Activated T-cell treated with anti-CD3 and anti-CD28 coated beads for 48 hours (primary cell): Measurements from ENCODE around the gene ARL2.
"Not testable (repeated sequence)": the region's sequence is repeated elsewhere in the genome, so short reads cannot be mapped to it uniquely, and the experiment has no call there.

Source experiments
- DNase-seq: peaks from one replicate; pipeline ENCODE4 v3.0.0-alpha.2; 2020; ENCODE audit warnings: low read depth

The ARL2 gene

DNA sequence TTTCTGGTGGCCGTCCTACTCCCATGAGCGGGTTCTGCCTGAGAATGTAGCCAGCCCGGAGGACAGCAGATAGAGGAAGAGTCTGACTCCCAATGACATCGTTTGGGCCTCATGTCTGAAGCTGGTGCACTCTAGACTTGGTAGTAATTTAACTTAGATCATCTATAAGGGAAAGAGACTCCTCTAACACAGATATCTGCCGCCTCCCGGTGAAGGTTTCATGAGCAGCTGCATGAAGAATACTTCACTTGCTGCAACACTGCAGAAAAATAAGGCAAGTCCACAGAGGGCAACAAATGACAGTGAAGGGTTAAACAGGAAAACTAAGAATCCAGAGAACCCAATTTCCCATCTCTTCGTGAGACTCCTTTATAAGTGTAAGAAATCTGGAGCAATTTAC is 5.9 kb upstream of the ARL2 start:
- no peak for DNase-seq

DNA sequence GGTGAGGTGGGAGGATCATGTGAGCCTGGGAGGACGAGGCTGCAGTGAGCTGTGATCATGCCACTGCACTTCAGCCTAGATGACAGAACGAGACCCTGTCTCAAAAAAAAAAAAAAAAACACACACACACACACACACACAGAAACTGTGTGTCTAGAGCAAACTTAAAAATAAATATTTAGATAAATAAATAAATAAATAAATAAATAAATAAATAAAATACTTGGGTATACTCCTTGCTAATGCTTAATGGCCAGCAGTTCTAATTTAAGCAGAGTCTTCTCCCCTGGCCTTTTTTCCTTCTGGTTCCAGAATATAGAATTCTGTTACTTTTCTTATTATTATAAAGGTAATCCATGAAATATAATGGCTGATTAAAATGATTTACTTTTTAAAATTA is 5.1 kb upstream of the ARL2 start:
- DNase-seq = no peak

DNA sequence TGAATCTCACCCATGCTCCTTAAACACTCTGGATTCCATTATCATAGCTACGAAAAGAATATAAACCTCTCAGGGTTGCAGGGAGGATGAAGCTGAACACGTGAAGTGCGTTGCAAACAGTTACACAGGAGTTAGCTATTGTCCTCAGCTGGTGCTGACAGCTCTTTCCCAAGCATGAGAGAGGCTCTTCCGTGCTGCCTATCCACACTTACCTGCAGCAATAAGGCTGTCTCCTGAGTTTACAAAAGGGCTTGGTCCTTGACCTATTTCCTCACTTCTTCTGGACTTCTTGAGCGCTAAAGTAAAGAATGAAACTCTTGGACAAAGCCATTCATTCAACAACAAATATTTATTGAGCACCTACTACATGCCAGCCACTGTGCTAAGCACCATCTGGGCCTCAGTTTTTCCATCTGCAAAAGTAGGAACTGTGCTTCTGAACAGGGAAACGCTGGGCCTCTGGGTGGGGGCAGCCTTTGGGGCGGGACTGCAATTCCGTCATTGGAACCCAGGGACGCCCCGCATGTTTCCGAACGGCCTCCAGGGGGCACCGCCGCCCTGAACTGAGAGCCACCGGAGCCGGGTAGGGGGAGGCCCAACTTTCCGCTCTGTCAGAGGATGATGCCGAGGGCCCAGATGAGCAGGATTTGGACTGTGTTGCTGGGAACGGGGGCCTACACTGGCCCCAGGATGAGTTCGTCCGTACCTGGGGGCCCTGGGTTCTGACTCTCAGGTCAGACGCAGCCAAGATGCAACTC is 651 bp upstream of the ARL2 start:
- DNase-seq = peak; percentile 88

DNA sequence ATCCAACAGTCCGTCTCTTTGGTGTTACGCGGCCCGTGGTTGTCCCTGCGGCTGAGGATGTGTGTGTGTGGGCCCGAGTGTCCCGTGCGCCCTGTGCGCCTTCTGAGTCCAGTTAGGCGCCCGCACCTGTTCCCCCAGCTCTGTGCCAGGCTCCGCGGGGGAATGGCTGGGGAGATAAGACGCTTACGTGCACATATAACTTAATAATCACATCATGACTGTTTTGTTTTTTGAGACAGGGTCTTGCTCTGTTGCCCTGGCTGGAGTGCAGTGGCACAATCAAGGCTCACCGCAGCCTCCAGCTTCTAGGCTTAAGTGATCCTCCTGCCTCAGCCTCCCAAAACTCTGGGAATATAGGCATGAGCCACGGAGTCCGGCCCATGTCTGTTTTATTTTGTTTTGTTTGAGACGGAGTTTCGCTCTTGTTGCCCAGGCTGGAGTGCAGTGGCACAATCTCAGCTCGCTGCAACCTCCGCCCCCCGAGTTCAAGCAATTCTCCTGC is 817 bp downstream of the ARL2 start:
- DNase-seq = no peak

DNA sequence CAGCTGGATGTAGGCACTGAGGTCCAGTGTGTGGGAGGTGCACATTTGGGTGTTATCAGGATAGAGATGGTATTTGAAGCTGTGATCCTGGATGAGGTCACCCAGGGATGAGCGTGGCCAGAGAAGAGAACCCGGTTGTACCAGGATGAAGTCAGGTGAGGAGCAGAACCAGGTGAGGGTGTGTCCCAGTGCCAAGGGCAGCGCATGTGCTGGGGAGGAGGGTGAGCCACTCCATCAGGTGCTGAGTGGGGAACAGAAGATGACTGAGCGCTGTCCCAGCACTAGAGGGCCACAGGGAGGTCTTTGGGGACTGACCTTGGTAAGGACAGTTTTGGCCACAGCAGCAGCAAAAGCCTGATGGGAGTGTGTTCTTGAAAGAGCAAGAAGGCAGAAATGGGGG is 2.7 kb downstream of the ARL2 start:
- DNase-seq = no peak

DNA sequence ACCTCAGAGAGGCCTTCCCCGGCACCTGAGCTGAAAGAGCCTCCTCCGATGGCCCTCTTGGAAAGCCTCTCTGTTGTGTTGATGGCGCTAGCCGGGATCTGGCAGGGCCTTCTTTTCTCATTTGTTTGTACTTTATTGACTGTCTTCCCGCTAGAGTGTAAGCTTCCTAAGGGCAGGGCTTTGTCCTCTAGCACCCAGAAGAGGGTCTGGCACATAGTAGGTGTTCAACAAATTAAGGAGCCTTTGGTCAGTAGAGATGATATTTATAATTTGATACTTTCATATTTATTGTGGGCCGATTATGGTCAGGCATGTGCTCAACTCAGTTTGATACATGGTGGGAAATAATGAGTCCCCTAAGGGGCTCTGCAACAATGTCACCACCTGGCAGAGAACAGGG is 4.0 kb downstream of the ARL2 start:
- DNase-seq = no peak

DNA sequence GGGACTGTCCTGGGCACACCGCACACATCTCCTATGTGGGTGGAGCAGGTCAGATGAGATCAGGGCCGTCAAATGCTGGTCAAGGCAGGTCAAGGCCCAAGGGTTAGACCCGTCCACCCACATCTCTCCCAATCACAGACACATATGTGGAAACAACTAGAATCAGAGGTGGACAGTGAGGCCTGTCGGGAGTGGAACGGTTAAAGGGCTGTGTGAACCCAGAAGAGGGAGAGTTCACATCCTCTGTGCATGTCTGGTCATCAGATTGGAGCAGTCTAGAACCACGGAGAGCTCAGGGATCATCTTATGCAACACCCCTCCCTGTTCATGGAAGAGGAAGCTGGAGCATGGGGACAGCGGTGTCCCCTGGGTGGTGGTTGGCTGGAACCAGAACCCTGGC is 5.9 kb downstream of the ARL2 start:
- no peak for DNase-seq

DNA sequence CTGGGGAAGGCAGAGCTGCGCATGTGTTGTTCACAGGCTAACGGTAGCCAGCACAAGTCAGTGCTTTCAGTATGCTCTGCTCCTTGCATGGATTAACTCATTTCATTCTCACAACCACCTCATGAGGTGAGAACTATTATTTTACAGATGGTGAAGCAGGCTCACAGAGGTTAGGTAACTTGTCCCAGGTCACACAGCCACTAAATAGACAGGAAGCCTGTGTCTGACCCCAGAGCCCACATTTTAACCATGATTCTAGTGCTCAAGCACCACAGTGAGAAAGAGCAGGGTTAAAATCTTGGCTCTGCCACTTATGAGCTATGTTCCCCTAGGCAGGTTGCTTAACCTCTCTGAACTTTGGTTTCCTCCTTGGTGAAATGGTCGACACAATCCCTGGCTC is 7.0 kb downstream of the ARL2 start:
- no peak for DNase-seq

DNA sequence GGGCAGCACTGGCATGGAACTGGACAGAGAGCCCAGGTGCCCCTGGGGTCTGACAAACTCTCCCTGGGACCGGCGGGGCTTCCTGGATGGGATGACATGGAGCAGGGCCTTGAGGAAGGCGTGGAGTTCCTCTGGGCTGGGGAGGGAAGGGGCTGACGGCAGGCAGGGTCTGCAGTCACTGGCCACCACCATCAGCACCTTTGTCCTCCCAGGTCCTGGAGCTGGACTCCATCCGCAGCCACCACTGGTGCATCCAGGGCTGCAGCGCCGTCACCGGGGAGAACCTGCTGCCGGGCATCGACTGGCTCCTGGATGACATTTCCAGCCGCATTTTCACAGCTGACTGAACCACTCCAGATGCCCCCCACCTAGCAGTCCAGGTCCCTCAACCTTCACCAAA is 7.5 kb downstream of the ARL2 start:
- DNase-seq = no peak

DNA sequence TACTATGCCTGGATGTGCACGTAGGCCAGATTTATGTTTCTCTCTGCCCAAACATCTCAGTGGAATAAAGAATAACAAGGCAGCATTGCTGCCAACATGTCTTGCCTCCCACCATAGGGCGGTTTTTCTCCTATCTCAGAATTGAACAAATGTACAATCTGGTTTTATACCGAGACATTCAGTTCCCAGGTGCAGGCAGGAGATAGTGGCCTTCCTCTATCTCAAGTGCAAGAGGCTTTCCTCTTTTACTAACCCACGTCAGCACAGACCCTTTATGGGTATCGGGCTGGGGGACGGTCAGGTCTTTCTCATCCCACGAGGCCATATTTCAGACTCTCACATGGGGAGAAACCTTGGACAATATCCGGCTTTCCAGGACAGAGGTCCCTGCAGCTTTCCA is 9.5 kb downstream of the ARL2 start:
- not testable (repeated sequence) for DNase-seq

DNA sequence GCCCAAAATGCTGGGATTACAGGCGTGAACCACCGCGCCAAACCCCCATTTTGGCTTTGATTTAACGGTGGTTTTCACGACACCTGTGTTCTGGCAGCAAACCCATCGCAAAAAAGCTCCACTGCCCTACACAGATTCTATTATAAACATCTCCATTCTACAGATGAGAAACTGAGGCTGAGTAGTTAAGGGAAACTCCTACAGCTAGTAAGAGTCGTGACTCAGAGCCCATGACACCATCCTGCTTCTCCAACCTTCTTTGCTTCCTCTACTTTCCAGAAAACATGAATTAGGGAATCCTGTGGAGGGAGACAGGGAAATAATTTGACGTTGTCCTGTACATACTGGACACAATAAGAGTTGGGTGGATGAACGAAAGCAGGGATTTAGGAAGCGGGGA is 12.8 kb downstream of the ARL2 start:
- DNase-seq = no peak

DNA sequence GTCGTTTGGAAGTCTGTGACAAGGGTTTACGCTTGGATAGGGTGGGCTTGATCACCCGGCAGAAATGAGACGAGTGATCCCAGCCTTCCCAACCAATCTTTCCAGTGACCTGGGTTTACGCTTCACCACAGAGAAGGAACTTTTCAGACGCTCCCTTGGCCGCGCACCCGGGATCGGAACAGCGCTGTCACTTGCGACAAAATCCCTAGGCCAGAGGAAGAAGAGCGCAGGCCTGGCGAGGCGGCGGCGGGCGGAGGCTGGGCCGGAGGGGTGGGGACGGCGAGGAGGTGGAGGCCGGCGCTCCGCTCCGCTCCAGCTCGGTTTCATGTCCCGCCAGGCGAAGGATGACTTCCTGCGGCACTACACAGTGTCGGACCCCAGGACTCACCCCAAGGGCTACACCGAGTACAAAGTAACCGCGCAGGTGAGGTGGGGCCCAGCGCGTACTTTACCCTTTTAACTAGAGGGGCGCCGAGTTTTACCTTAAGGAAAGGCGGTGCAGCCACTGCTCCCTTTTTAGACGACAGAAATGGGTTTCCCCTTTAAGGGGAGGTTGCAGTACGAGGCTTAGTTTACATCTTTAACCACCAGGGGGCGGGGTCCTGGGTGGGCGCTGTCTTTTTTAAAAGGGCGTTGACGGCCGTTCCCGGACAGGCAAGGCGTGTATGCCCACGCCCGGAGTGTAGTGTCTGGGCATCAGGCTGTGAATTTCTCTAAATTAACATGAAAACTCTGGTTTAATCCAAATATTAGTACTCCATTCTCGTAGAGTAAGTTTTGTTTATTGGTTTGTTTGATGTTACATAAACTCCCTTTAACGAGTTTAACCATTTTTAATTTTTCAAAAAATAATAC is 13.5 kb downstream of the ARL2 start, which contains the start of gene SNX15:
SNX15 (plus strand) TSS at position 227 of the 855 bp plus-strand sequence; CDS start at position 326, 99 bp downstream.
- DNase-seq = peak; percentile 85

DNA sequence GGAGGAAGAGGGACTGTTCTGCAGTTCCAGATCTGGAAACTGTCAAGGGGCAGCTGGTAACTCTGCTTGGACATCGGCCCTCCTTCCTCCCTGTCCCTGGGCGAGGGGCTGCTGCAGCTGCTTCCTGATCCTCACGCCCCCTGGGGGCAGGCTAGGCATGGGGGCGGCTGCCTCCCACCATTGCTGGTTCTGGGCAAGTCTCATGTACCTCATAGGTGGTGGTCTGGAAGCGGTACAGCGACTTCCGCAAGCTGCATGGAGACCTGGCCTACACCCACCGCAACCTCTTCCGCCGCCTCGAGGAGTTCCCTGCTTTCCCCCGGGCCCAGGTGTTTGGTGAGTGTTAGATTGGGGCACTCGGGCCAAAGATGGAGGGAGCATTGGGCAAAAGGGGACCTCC is 18.3 kb downstream of the ARL2 start:
- DNase-seq = no peak

DNA sequence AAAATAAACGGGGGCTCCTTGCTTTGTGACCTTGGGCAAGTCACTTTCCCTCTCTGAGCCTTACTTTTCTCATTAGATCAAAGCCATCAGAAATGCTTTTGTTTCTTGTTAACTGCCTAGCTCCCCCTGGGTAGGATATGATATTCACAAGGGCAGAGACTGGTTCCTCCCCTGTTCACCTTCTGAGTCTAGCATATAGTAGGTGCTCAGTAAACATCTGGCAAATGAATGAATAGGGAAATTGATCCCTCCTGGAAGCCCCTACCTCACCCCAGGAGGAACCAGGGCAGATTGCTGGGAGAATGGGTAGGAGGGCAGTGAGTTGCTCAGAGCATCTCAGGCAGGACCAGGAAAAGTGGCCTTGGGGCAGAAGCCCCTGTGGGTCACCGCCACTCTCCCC is 20.5 kb downstream of the ARL2 start:
- DNase-seq = no peak

DNA sequence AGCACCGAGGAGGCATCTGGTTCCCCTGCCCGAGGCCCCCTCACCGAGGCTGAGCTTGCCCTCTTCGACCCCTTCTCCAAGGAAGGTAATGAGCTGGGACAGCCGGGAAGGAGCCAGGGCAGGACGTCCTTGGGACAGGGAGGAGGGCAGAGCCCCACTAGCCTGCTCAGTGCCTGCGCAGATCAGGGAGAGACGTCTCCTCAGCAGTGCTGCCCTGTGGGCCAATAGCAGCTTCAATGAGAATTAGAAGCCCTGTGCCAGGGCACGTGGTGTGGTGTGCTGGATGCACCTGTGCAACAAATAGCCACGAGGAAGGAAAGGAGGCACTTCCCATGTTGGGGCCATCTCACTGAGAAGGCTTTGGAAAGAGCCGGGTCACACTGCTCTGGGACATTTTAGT is 21.6 kb downstream of the ARL2 start:
- DNase-seq = no peak

DNA sequence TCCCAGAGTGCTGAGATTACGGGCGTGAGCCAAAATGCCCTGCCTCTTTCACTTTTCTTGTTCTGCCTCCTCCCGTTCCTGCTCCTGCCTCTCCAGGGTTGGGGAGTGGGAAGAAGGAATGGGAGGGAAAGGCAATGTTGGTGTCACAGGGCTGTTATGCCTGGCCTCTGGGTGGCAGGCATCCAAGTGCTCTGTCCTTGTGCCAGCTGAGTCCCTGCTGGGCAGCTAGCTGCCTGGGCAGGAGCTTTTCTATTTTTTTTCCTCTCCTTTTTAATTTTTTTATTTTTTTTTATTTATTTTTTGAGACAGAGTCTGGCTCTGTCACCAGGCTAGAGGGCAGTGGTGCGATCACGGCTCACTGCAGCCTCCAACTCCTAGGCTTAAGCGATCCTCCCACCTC is 23.0 kb downstream of the ARL2 start:
- DNase-seq = no peak

DNA sequence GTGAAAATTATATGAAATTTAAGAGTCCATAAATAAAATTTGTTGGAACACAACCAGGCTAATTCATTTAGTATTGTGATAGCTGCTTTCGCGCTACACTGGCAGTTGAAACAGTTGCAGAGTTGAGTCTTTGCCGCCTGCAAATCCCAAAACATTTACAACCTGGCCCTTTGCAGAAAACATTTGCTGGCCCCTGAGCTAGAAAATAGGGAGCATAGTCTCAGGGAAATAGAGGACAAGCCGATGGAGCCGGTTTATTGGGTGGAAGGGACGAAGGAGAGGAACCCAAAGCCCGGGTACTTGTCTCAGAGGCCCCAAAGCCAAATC is 26.5 kb downstream of the ARL2 start:
- no peak for DNase-seq

DNA sequence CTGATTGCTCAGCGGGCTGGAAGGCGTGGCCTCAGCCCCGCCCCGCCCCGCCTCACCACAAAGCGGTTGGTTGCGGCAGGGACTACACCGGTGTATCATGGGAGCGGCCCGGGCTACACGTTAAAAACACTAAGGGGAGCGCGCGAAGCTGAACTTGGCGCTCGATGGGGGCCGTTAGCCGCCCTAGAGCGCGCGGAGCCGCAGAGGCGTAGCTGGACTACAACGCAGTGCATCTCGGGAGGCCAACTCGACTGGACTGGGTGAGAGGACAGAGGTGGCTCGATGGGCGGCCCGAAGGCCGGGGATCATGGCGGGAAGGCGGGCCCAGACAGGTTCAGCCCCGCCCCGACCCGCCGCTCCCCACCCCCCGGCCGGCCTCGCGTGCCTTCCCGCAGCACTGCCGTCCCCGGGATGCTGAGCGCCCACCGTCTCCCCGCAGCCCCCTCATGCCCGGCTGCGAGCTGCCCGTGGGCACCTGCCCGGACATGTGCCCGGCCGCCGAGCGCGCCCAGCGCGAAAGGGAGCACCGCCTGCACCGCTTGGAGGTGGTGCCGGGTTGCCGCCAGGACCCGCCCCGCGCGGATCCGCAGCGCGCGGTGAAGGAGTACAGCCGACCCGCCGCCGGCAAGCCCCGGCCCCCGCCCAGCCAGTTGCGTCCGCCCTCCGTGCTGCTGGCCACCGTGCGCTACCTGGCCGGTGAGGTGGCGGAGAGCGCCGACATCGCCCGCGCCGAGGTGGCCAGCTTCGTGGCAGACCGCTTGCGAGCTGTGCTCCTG is 27.1 kb downstream of the ARL2 start, which contains the start of gene SAC3D1:
SAC3D1 (plus strand) TSS at position 364 of the 776 bp plus-strand sequence; CDS start at position 447, 83 bp downstream.
- peak; percentile 89 for DNase-seq

DNA sequence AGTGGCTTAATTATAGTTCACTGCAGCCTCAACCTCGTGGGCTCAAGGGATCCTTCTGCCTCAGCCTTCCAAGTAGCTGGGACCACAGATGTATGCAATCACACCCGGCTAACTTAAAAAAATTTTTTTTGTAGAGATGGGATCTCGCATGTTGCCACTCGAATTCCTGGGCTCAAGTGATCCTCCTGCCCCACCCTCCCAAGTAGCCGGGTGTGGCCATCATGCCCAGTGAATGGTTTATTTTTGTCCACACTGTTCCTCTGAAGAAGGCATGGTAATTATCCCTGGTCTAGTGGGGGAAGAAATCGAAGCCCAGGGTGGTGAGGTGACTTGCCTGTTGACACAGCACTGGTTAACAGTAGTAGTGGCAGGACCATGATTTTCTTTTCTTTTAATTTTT is 28.9 kb downstream of the ARL2 start:
- DNase-seq = no peak

DNA sequence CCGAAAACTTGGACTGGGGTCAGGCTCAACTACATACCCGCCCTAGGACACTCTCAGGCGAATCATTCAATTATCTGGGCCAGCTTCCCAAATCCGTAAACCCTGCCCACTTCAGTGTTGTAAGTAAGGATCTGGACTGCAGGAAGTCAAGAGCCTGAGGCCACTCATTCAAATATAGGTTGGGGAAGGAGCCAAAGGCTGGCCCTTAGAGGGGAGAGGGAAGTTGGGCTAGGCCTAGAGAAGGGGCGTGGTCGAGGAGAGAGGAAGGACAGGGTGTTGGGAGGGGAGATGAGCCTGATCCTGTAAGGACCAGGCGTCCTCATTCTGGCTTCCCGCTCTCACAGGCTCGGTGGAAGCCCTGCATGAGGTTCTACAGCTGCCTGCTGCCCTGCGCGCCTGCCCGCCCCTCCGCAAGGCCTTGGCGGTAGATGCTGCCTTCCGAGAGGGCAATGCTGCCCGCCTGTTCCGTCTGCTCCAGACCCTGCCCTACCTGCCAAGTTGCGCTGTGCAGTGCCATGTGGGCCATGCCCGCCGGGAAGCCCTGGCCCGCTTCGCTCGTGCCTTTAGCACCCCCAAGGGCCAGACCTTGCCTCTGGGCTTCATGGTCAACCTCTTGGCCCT is 30.0 kb downstream of the ARL2 start:
- DNase-seq = no peak

DNA sequence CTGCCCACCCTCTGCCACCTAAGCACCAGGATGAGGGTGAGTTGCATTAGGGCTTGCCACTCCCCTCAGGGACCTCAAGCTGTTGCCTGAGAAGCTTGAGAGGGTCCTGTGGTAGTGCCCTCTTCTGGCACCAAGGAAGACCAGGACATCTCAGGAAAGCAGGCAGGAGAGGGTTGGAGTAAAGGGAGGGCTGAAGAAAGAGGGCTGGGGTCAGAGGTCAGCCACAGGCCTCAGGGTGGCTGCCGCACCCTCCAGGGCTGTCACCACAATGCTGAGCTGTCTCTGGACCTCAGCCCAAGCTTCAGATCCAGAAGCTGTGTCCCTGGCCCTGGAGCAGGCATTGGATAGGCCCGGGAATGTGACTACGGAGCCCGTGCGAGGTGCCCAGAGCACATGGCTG is 31.1 kb downstream of the ARL2 start:
- no peak for DNase-seq

DNA sequence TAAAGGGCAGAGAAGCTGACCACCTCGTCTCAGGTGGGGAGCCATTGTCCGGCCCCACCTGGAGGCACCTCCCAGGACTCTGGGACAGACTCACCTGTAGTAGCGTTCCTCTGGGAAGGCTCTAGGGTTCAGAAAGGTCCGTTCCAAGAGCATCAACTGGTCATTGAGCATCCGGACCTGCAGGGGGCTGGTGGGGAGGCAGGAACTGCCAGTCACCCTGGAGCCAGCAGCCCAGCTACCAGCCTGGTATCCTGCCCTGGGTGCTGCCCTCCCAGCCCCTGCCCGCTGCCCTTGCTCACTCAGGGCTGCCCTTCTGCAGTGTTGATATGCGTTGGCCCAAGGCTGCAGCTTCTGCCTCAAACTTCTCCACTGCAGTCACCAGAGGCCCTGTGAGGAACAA is 31.8 kb downstream of the ARL2 start:
- no peak for DNase-seq
